Thoracic aorta (tissue), 2 donors: ENCODE measurements around the gene AKAP6. TPM values are rescaled to one million over a fixed set of nuclear protein-coding genes. Genes with fewer than 3 reads are reported as not detected.

ENCODE experiments used
- ATAC-seq: fragments of 150-250 bp; one replicate; pipeline ENCODE4 v1.8.0; 2017; ENCODE audit warnings: low read depth; ENCODE audit not compliant: insufficient number of reproducible peaks, low FRiP score
- DNase-seq: peaks from one replicate; pipeline ENCODE4 v3.0.0-alpha.2; 2020; ENCODE audit warnings: low spot score
- H3K27ac ChIP-seq, 2 donors: fragments of 200-600 bp; sonication (generic); 1 replicate in 1 of 2; 2 replicates in 1 of 2; pipeline ENCODE4 v1.5.1; 2016; ENCODE audit warnings: mild to moderate bottlenecking in 2 of 2, moderate library complexity in 2 of 2
- H3K27me3 ChIP-seq: fragments of 200-600 bp; sonication (generic); replicated peaks from 2 replicates; pipeline ENCODE4 v1.6.0; 2016; ENCODE audit warnings: mild to moderate bottlenecking; ENCODE audit not compliant: insufficient read depth
- H3K36me3 ChIP-seq: fragments of 200-600 bp; sonication (generic); one replicate; pipeline ENCODE4 v1.5.1; 2016
- H3K4me1 ChIP-seq, 2 donors: fragments of 200-600 bp; sonication (generic); 1 replicate in 1 of 2; 2 replicates in 1 of 2; pipeline versions ENCODE4 v1.5.1 to v1.6.0; 2016; ENCODE audit warnings: low read depth in 2 of 2, mild to moderate bottlenecking in 1 of 2; ENCODE audit not compliant: control insufficient read depth in 1 of 2
- H3K4me3 ChIP-seq: fragments of 200-600 bp; sonication (generic); 2 replicates; pipeline ENCODE4 v1.5.1; 2016; ENCODE audit warnings: mild to moderate bottlenecking
- H3K9me3 ChIP-seq: fragments of 200-600 bp; sonication (generic); 2 replicates; pipeline ENCODE4 v1.5.1; 2016
- CTCF ChIP-seq: fragments of 200-600 bp; sonication (generic); IDR thresholded peaks from one replicate; pipeline ENCODE4 v1.5.1; 2019; ENCODE audit warnings: antibody characterized with exemption
- total RNA-seq, 2 donors: library from RNA; depleted of rRNA; stranded (reverse); fragments of >200 nt; gene quantifications; one replicate each; pipeline versions ENCODE4 v1.1.0 to v1.2.3, GENCODE V29; 2016

The AKAP6 gene
- total RNA-seq, 2 donors from 2014 or later, result 78.9 to 104 TPM

DNA sequence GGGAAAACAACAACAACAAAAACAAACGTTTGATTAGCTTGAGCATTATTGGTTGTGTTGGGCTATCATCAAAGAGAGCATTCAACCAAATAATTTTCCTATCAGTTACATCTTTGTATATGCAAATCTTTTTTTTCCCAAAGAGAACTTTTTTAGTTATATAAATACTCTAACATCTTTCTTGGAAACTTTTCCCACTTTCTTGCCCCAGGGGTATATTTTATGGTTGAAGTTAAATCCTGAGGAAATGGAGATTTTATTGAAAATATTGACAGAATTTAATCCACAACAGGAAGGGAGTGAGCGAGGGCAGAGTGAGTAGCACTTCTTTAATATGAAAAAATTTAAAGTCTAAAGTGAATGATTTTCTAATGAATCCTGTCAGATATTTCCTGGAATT, 488.7 kb downstream of the AKAP6 start:
- peaks cover 0 to 28% of the 10 kb centered on the region in 2 donors for H3K4me1 ChIP-seq
- no peak overlapping the region for H3K4me3 ChIP-seq
- TF ChIP-seq CTCF, result no peak
- no peaks in the 10 kb centered on the region for H3K36me3 ChIP-seq
- H3K9me3 ChIP-seq, result no peaks in the 10 kb centered on the region
- ATAC-seq (no peak), DNase-seq (no peak)
- no peaks in the 10 kb centered on the region for H3K27me3 ChIP-seq
- H3K27ac ChIP-seq, result no peak overlapping the region

DNA sequence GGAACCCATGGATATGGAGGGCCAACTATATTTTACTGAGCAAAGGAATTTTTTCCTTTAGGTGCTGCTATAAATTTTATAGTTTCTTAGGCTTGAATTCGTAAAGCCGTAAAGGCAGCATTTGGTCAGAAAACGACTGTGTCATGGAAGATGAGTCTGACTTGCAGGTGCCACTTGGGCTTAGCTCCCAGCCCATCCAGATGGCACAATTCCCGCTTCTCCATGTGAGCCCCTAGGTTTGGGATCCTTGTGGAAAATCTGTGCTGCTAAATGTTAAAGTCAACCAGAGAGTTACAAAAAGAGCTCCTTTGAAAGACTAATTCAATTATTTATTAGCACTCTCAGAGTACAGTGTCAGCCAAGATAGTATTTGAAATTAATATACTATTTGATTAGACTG, 489.5 kb downstream of the AKAP6 start:
- peaks cover 0 to 21% of the 10 kb centered on the region in 2 donors for H3K4me1 ChIP-seq
- ATAC-seq, result no peak
- H3K36me3 ChIP-seq, result no peaks in the 10 kb centered on the region
- H3K4me3 ChIP-seq, result no peak overlapping the region
- no peak for DNase-seq
- H3K27me3 ChIP-seq, result no peaks in the 10 kb centered on the region
- H3K9me3 ChIP-seq, result no peaks in the 10 kb centered on the region
- no peak overlapping the region for H3K27ac ChIP-seq
- TF ChIP-seq CTCF, result no peak

- Histone ChIP-seq H3K27me3 (no peaks in the 10 kb centered on the region), H3K4me3 (no peak overlapping the region), H3K4me1 (peaks cover 0 to 13% of the 10 kb centered on the region in 2 donors), H3K36me3 (no peaks in the 10 kb centered on the region), H3K9me3 (no peaks in the 10 kb centered on the region), H3K27ac (no peak overlapping the region)
- no peak for DNase-seq
- no peak for TF ChIP-seq CTCF
- ATAC-seq, result no peak
Measured at GRCh38 chr14:32820181-32820580, 491.1 kb downstream of the AKAP6 start.

GRCh38 chr14:32820682-32821081, 491.6 kb downstream of the AKAP6 start:
- no peaks in the 10 kb centered on the region for H3K9me3 ChIP-seq
- DNase-seq (no peak), ATAC-seq (no peak)
- no peak overlapping the region for H3K27ac ChIP-seq
- H3K4me1 ChIP-seq, result peaks cover 0 to 13% of the 10 kb centered on the region in 2 donors
- no peak for TF ChIP-seq CTCF
- no peaks in the 10 kb centered on the region for H3K36me3 ChIP-seq
- no peak overlapping the region for H3K4me3 ChIP-seq
- H3K27me3 ChIP-seq, result no peaks in the 10 kb centered on the region

GRCh38 chr14:32821964-32822653, 493.0 kb downstream of the AKAP6 start:
- Histone ChIP-seq H3K4me3 (no peak overlapping the region), H3K36me3 (no peaks in the 10 kb centered on the region), H3K4me1 (peaks cover 0 to 25% of the 10 kb centered on the region in 2 donors), H3K9me3 (no peaks in the 10 kb centered on the region), H3K27me3 (no peaks in the 10 kb centered on the region), H3K27ac (no peak overlapping the region)
- DNase-seq (no peak), ATAC-seq (no peak)
- TF ChIP-seq CTCF, result no peak
